GM18517 (cell line): ENCODE data around the gene SFXN5.

Experiments
- ATAC-seq: cut with Tn5 transposase; IDR thresholded peaks from one replicate; pipeline ENCODE4 v1.9.1; 2021; ENCODE audit warnings: mild to moderate bottlenecking, moderate library complexity; ENCODE audit not compliant: unreplicated experiment

Gene SFXN5

GRCh38 chr2:72995430-72996116 is 75.9 kb downstream of the SFXN5 start:
- no peak for ATAC-seq

- ATAC-seq, result no peak
These were observed 76.5 kb downstream of the SFXN5 start for GRCh38 chr2:72994991-72995380.

GRCh38 chr2:72994282-72994990 is 77.1 kb downstream of the SFXN5 start:
- ATAC-seq, result no peak

- ATAC-seq, result no peak
These were observed 77.6 kb downstream of the SFXN5 start for GRCh38 chr2:72993933-72994280.

GRCh38 chr2:72993147-72993932 is 78.2 kb downstream of the SFXN5 start:
- no peak for ATAC-seq

- no peak for ATAC-seq
These were observed 78.8 kb downstream of the SFXN5 start for GRCh38 chr2:72992734-72993102.

- no peak for ATAC-seq
These were observed 79.4 kb downstream of the SFXN5 start for GRCh38 chr2:72991980-72992733.

- no peak for ATAC-seq
These were observed 80.1 kb downstream of the SFXN5 start for GRCh38 chr2:72991439-72991725.

- no peak for ATAC-seq
These were observed 80.6 kb downstream of the SFXN5 start for GRCh38 chr2:72990695-72991438.

- no peak for ATAC-seq
These were observed 81.5 kb downstream of the SFXN5 start for GRCh38 chr2:72989770-72990556.

GRCh38 chr2:72988726-72989273 is 82.7 kb downstream of the SFXN5 start:
- ATAC-seq, result no peak

- no peak for ATAC-seq
These were observed 83.5 kb downstream of the SFXN5 start for GRCh38 chr2:72988041-72988440.

GRCh38 chr2:72985891-72986683 is 85.4 kb downstream of the SFXN5 start:
- no peak for ATAC-seq

GRCh38 chr2:72985136-72985535 is 86.4 kb downstream of the SFXN5 start:
- no peak for ATAC-seq

GRCh38 chr2:72984172-72984671 is 87.3 kb downstream of the SFXN5 start:
- no peak for ATAC-seq

- ATAC-seq, result no peak
These were observed 87.9 kb downstream of the SFXN5 start for GRCh38 chr2:72983500-72984161.

- ATAC-seq, result no peak
These were observed 88.6 kb downstream of the SFXN5 start for GRCh38 chr2:72982781-72983499.

GRCh38 chr2:72982219-72982618 is 89.3 kb downstream of the SFXN5 start:
- ATAC-seq, result no peak
